ENCODE measurements around the gene OLA1.

Gene OLA1

DNA sequence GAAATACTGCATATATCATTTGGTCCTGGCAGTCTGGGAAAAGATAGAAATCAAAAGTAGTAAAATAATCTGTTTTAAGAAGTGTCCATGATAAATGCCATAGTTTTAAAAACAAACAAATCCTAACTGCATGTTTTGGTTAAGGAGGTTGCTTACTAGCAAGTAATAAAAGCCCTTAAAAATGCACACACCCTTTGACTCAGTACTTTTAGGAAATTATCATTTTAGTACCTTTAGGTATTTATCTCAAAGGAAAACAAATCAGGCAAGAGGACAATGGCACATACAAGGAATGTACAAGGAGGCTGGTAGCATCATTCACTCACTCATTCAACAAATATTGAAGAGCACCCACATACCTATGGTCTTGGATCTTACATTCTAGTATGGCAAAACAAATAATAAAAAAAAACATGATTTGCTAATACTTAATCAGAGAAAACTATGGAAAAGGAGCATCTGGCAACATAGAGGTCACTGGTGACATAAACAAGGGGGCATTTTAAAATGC, 67.6 kb downstream of the OLA1 start:
- Histone ChIP-seq H3K36me3 (ENCODE audit: control insufficient read depth, insufficient read depth, low read length) (no peaks in the 10 kb centered on the region), H3K4me1 (ENCODE audit: control insufficient read depth, insufficient read depth, low read length) (0 out of 2 replicates have a peak, but pooled peaks cover 10% of the 10 kb centered on the region), H3K27me3 (ENCODE audit: control insufficient read depth, insufficient read depth, low read length) (no peaks in the 10 kb centered on the region), H3K9ac (ENCODE audit: low read depth, low read length) (no peak overlapping the region), H3K27ac (ENCODE audit: low read depth, low read length) (no peak overlapping the region), H3K9me3 (ENCODE audit: control insufficient read depth, insufficient read depth, low read length) (peaks cover 3% of the 10 kb centered on the region), H3K4me3 (ENCODE audit: low read depth, low read length) (no peak overlapping the region)

DNA sequence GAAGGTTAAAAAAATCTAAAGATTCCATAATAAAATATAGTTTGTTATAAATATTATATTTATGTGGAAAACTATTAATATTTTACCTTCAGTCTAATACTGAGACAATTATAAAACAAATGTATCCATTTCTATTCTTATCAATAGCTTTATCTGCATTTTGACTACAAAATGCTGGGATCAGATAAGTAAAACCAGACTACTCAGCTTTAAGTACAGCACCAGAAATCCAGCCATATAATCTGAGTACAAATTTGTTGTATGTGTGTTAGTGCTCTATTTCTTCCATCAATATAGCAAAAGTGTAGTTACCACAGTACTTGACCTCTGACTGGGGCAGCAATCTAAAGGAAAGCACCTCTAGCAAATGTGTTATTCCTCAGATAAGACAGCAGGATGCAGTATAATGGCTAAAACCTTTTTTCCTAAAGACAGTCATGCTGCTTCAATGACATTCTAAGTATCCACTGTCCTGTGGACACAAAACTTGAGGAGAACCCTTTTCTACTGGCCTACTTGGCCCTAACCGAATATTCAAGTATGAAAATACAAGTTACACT, 68.1 kb downstream of the OLA1 start:
- Histone ChIP-seq H3K4me3 (ENCODE audit: low read depth, low read length) (no peak overlapping the region), H3K36me3 (ENCODE audit: control insufficient read depth, insufficient read depth, low read length) (no peaks in the 10 kb centered on the region), H3K9me3 (ENCODE audit: control insufficient read depth, insufficient read depth, low read length) (peaks cover 9% of the 10 kb centered on the region), H3K9ac (ENCODE audit: low read depth, low read length) (no peak overlapping the region), H3K4me1 (ENCODE audit: control insufficient read depth, insufficient read depth, low read length) (0 out of 2 replicates have a peak, but pooled peaks cover 10% of the 10 kb centered on the region), H3K27ac (ENCODE audit: low read depth, low read length) (no peak overlapping the region), H3K27me3 (ENCODE audit: control insufficient read depth, insufficient read depth, low read length) (no peaks in the 10 kb centered on the region)

DNA sequence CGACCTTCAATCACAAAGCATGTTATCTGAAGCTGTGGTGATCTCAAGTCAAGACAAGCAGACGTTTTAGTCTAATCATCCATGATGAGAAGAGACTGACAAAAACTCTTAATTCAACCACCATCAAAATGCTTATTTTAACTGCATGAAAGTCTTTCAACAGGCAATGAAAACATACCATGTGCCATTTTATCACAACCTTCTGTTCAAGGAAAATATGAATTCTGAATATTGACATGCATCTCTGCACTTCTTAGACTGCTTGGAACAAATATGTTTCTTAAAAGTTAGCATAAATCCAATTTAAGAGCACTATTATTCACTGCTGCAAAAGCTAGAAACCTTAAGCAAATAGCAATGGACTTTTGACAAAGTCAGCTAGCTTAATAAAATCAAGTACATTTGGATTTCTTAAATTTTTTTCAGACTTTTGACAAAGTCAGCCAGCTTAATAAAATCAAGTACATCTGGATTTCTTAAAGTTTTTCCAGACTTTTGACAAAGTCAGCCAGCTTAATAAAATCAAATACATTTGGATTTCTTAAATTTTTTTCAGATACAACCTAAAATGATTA, 70.9 kb downstream of the OLA1 start:
- Histone ChIP-seq H3K4me3 (ENCODE audit: low read depth, low read length) (no peak overlapping the region), H3K36me3 (ENCODE audit: control insufficient read depth, insufficient read depth, low read length) (no peaks in the 10 kb centered on the region), H3K27ac (ENCODE audit: low read depth, low read length) (peak overlapping the region; percentile 39), H3K9ac (ENCODE audit: low read depth, low read length) (no peak overlapping the region), H3K4me1 (ENCODE audit: control insufficient read depth, insufficient read depth, low read length) (0 out of 2 replicates have a peak, but pooled peaks cover 10% of the 10 kb centered on the region), H3K9me3 (ENCODE audit: control insufficient read depth, insufficient read depth, low read length) (peaks cover 10% of the 10 kb centered on the region), H3K27me3 (ENCODE audit: control insufficient read depth, insufficient read depth, low read length) (no peaks in the 10 kb centered on the region)

DNA sequence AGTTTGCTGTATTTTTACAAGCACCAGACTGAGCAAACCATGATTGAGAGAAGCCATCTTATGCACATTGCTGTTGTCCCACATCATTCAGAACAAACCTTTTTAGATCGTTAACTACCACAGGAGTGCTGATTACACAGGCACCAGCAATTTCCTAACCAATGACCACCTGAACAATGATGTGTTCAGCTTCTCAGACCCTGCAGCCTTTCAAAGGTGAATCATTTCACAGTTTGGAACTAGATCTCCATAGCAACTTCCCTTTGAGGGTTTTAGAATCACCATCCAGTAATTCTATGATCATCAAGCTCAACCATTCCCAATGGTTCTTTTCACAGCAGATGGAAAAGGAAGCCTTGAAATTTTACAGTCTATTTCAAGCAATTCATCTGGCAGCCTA, 71.4 kb downstream of the OLA1 start:
- Histone ChIP-seq H3K9me3 (ENCODE audit: control insufficient read depth, insufficient read depth, low read length) (peaks cover 10% of the 10 kb centered on the region), H3K4me1 (ENCODE audit: control insufficient read depth, insufficient read depth, low read length) (0 out of 2 replicates have a peak, but pooled peaks cover 10% of the 10 kb centered on the region), H3K27me3 (ENCODE audit: control insufficient read depth, insufficient read depth, low read length) (no peaks in the 10 kb centered on the region), H3K9ac (ENCODE audit: low read depth, low read length) (no peak overlapping the region), H3K4me3 (ENCODE audit: low read depth, low read length) (no peak overlapping the region), H3K27ac (ENCODE audit: low read depth, low read length) (peak overlapping the region; percentile 39), H3K36me3 (ENCODE audit: control insufficient read depth, insufficient read depth, low read length) (no peaks in the 10 kb centered on the region)

DNA sequence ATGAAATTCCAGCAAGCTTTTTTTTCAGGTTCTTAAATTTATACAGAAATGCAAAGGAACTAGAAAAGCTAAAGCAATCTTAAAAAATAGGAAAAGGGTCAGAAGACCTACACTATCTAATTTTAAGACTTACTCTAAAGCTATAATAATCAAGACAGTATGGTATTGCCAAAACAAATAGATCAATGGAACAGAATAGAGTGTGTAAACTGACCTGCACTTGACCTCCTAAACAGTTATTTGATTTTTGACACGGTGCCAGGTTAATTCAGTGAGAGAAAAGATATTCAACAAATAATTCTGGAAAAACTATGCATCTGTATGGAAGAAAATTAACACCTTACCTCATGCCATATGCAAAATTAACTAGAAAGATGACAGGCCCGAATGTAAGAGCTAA, 73.6 kb downstream of the OLA1 start:
- Histone ChIP-seq H3K4me3 (ENCODE audit: low read depth, low read length) (no peak overlapping the region), H3K27ac (ENCODE audit: low read depth, low read length) (no peak overlapping the region), H3K9me3 (ENCODE audit: control insufficient read depth, insufficient read depth, low read length) (peaks cover 10% of the 10 kb centered on the region), H3K36me3 (ENCODE audit: control insufficient read depth, insufficient read depth, low read length) (no peaks in the 10 kb centered on the region), H3K9ac (ENCODE audit: low read depth, low read length) (no peak overlapping the region), H3K27me3 (ENCODE audit: control insufficient read depth, insufficient read depth, low read length) (no peaks in the 10 kb centered on the region), H3K4me1 (ENCODE audit: control insufficient read depth, insufficient read depth, low read length) (0 out of 2 replicates have a peak, but pooled peaks cover 8% of the 10 kb centered on the region)

DNA sequence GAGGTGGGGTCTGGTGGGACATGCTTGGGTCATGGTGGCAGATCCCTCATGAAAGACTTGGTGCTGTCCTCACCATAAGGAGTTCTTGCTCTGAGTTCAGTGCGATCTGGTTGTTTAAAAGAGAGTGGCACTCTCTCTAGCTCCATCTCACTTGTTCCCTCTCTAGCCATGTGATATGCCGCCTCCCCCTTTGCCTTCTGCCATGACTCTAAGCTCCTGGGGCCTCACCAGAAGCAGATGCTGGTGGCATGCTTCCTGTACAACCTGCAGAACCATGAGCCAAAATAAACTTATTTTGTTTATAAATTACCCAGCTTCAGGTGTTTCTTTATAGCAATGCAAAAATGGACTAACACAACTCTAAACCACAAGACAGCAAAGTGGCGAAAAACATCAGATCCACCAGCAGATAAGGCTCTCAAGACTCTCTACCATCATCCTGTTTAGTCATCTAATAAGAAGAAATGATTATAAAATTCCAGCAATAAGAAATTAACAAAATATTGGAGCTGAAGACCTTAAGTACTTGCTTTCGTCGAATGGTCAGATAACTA, 75.5 kb downstream of the OLA1 start:
- Histone ChIP-seq H3K36me3 (ENCODE audit: control insufficient read depth, insufficient read depth, low read length) (no peaks in the 10 kb centered on the region), H3K4me1 (ENCODE audit: control insufficient read depth, insufficient read depth, low read length) (0 out of 2 replicates have a peak, but pooled peaks cover 8% of the 10 kb centered on the region), H3K9ac (ENCODE audit: low read depth, low read length) (no peak overlapping the region), H3K9me3 (ENCODE audit: control insufficient read depth, insufficient read depth, low read length) (peaks cover 10% of the 10 kb centered on the region), H3K27me3 (ENCODE audit: control insufficient read depth, insufficient read depth, low read length) (no peaks in the 10 kb centered on the region), H3K27ac (ENCODE audit: low read depth, low read length) (no peak overlapping the region), H3K4me3 (ENCODE audit: low read depth, low read length) (no peak overlapping the region)

DNA sequence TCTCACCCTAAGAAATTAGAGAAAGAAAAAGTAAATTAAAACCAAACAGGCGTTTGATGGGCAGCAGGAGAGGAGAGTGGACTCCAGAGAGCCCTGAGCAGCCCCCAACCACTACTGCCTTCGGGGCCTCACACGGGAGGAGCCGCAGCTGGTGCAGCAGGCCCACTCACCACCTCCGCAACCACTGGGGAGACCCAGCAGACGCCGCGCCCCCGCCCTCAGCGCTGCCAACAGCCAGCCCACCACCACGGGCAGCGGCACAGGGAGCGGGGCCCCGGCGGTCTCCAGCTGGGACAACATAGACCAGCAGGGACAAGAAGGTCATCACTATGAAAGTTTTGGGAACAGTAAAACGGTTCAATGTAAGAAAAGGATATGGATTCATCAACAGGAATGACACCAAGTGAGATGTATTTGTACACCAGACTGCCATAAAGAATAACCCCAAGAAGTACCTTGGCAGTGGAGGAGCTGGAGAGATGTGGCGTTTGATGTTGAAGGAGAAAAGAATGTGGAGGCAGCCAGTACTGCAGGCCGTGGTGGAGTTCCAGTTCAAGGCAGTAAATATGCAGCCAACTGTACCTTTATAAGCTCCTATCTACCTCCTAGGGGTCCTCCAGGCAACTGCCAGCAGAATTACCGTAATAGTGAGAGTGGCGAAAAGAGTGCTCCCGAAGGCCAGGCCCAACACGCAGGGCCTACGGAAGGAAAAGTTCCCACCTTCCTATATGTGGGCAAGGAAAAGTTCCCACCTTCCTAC, 76.5 kb downstream of the OLA1 start:
- peaks cover 10% of the 10 kb centered on the region for H3K9me3 ChIP-seq (ENCODE audit: control insufficient read depth, insufficient read depth, low read length)
- H3K27ac ChIP-seq (ENCODE audit: low read depth, low read length) = no peak overlapping the region
- no peak overlapping the region for H3K9ac ChIP-seq (ENCODE audit: low read depth, low read length)
- H3K36me3 ChIP-seq (ENCODE audit: control insufficient read depth, insufficient read depth, low read length) = no peaks in the 10 kb centered on the region
- H3K4me3 ChIP-seq (ENCODE audit: low read depth, low read length) = no peak overlapping the region
- no peaks in the 10 kb centered on the region for H3K27me3 ChIP-seq (ENCODE audit: control insufficient read depth, insufficient read depth, low read length)
- 0 out of 2 replicates have a peak, but pooled peaks cover 2% of the 10 kb centered on the region for H3K4me1 ChIP-seq (ENCODE audit: control insufficient read depth, insufficient read depth, low read length)

DNA sequence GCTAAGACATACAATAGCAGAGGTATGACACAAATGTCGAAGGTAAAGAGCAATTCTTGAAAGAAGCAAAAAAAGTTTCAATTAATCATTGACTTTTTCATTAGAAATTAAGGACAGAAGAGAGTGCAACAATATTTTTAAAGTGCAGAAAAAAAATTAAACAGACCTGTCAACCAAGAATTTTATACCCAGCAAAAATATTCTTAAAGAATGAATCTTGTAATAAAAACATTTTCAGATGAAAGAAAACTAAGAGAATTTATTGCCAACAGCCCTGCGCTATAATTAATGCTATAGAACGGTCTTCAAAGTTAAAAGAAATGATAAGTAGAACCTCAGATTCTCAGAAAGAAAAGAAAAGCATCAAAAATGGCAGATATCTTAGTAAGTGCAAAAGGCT, 79.0 kb downstream of the OLA1 start:
- H3K9ac ChIP-seq (ENCODE audit: low read depth, low read length) = no peak overlapping the region

DNA sequence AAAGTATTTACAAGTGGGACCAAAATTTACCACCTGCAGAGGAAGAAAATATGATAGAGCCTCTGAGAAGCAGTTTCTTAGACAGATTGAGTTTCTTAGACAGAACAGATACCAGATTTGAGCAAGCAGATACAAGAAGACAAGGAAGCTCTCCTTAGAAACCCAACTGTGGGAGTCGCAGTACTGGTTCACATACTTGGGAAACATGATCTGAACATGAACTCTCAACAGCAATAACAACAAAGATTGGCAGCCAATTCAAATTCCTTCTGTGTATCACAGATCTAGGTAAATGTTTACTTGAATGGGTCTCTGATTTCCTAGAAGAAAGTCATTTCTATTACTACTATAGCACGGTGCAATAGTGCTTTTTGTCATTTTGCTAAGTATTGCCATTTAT, 82.1 kb downstream of the OLA1 start:
- H3K27ac ChIP-seq (ENCODE audit: low read depth, low read length) = no peak overlapping the region
- no peaks in the 10 kb centered on the region for H3K4me1 ChIP-seq (ENCODE audit: control insufficient read depth, insufficient read depth, low read length)
- no peak overlapping the region for H3K4me3 ChIP-seq (ENCODE audit: low read depth, low read length)
- H3K27me3 ChIP-seq (ENCODE audit: control insufficient read depth, insufficient read depth, low read length) = no peaks in the 10 kb centered on the region
- H3K36me3 ChIP-seq (ENCODE audit: control insufficient read depth, insufficient read depth, low read length) = no peaks in the 10 kb centered on the region
- no peaks in the 10 kb centered on the region for H3K9me3 ChIP-seq (ENCODE audit: control insufficient read depth, insufficient read depth, low read length)
- H3K9ac ChIP-seq (ENCODE audit: low read depth, low read length) = no peak overlapping the region

More for the DNA sequence above, 79.0 kb downstream of the OLA1 start:
- no peak overlapping the region for H3K27ac ChIP-seq (ENCODE audit: low read depth, low read length)
- no peaks in the 10 kb centered on the region for H3K9me3 ChIP-seq (ENCODE audit: control insufficient read depth, insufficient read depth, low read length)
- H3K4me3 ChIP-seq (ENCODE audit: low read depth, low read length) = no peak overlapping the region
- no peaks in the 10 kb centered on the region for H3K4me1 ChIP-seq (ENCODE audit: control insufficient read depth, insufficient read depth, low read length)
- H3K27me3 ChIP-seq (ENCODE audit: control insufficient read depth, insufficient read depth, low read length) = no peaks in the 10 kb centered on the region
- H3K36me3 ChIP-seq (ENCODE audit: control insufficient read depth, insufficient read depth, low read length) = no peaks in the 10 kb centered on the region

DNA sequence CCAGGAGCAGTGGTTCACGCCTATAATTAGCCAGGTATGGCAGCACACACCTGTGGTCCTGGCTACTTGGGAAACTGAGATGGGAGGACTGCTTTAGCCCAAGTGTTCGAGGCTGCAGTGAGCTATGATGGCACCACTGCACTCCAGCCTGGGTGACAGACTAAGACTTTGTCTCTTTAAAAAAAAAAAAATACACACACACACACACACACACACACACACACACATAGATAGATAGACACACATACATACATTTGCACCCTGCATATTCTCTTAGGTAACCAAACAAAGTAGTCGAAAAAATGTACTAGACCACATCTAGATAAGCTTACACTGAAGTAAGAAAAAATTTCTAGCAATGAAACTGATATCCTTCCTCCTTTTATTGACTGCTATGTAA, 86.8 kb downstream of the OLA1 start:
- Histone ChIP-seq H3K4me3 (ENCODE audit: low read depth, low read length) (no peak overlapping the region), H3K4me1 (ENCODE audit: control insufficient read depth, insufficient read depth, low read length) (peaks cover 6% of the 10 kb centered on the region), H3K9ac (ENCODE audit: low read depth, low read length) (no peak overlapping the region), H3K36me3 (ENCODE audit: control insufficient read depth, insufficient read depth, low read length) (no peaks in the 10 kb centered on the region), H3K27ac (ENCODE audit: low read depth, low read length) (no peak overlapping the region), H3K27me3 (ENCODE audit: control insufficient read depth, insufficient read depth, low read length) (no peaks in the 10 kb centered on the region), H3K9me3 (ENCODE audit: control insufficient read depth, insufficient read depth, low read length) (no peaks in the 10 kb centered on the region)

DNA sequence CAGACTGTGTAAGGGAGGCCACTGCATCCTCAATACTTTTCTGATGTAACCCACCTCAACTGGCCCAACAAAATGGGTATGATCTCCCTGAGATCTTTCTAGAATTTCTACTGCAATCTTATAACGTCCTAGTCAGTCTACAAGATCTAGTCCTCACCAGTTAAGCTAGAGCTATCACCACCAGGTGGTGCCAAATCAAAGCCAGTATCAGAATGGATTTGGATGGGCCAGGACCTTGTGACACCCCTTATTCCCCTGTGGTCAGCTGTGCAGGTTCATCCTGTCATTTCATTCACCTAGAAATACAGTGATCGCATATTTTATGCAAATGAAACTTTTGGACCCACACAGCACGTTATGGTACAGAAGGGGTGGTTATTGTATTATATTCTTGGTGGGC, 90.3 kb downstream of the OLA1 start:
- Histone ChIP-seq H3K4me3 (ENCODE audit: low read depth, low read length) (no peak overlapping the region), H3K4me1 (ENCODE audit: control insufficient read depth, insufficient read depth, low read length) (peaks cover 10% of the 10 kb centered on the region)

More for the DNA sequence above, 90.3 kb downstream of the OLA1 start:
- Histone ChIP-seq H3K36me3 (ENCODE audit: control insufficient read depth, insufficient read depth, low read length) (no peaks in the 10 kb centered on the region), H3K27ac (ENCODE audit: low read depth, low read length) (no peak overlapping the region), H3K27me3 (ENCODE audit: control insufficient read depth, insufficient read depth, low read length) (no peaks in the 10 kb centered on the region), H3K9me3 (ENCODE audit: control insufficient read depth, insufficient read depth, low read length) (no peaks in the 10 kb centered on the region), H3K9ac (ENCODE audit: low read depth, low read length) (no peak overlapping the region)

Data from HUES48 (cell line).